ENCODE measurements around the gene RABL6. TPM values are rescaled to one million over a fixed set of nuclear protein-coding genes. Genes with fewer than 3 reads are reported as not detected.

Gene RABL6
- total RNA-seq, 1 donor from 2014 or later, result 64.1 TPM

GRCh38 chr9:136886610-136887597, 79.2 kb downstream of the RABL6 start:
- H3K4me3 ChIP-seq, result peak overlapping the region; percentile 99
- no peaks in the 10 kb centered on the region for H3K27me3 ChIP-seq (ENCODE audit: low read depth)
- no peak for TF ChIP-seq CTCF (IDR thresholded peaks at IDR 0.05; ENCODE audit: borderline replicate concordance)
- peaks cover 15% of the 10 kb centered on the region for H3K36me3 ChIP-seq
- no peaks in the 10 kb centered on the region for H3K9me3 ChIP-seq (replicated peaks)
- H3K4me1 ChIP-seq, result peaks cover 37% of the 10 kb centered on the region
- intact Hi-C loops (cut with micrococcal nuclease), result loop anchor here (10.0 kb wide), 1 partner anchor 48 kb away; no protein-coding TSS in a partner anchor
- peak overlapping the region; percentile 85 for H3K27ac ChIP-seq (replicated peaks)
- DNase-seq, result no peak

DNA sequence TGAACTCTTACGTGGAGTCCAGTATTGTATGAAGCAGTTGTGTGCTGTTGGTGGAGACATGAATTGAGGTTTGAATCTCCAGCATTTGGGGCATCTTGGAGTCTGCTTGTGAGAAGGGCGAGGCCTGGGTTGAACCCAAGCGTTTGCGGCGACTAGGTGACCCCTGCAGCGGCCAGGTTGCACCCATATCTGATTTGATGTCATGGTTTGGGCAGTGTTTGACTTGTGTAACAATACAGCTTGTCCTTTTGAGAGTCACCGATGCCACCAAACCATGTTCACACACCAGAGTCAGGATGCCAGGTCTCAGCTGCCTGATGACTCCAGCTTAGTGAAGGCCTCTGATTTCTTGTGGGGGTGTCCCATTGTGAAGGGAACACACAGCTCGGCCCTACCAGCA, 80.7 kb downstream of the RABL6 start:
- no peak overlapping the region for H3K4me3 ChIP-seq
- peaks cover 27% of the 10 kb centered on the region for H3K4me1 ChIP-seq
- peaks cover 24% of the 10 kb centered on the region for H3K36me3 ChIP-seq
- TF ChIP-seq CTCF (IDR thresholded peaks at IDR 0.05; ENCODE audit: borderline replicate concordance), result no peak
- no peak for DNase-seq
- H3K27ac ChIP-seq (replicated peaks), result no peak overlapping the region
- no peaks in the 10 kb centered on the region for H3K27me3 ChIP-seq (ENCODE audit: low read depth)
- intact Hi-C loops (cut with micrococcal nuclease), result loop anchor here (10.0 kb wide), 1 partner anchor 46 kb away; no protein-coding TSS in a partner anchor
- H3K9me3 ChIP-seq (replicated peaks), result no peaks in the 10 kb centered on the region

GRCh38 chr9:136889858-136890257, 82.1 kb downstream of the RABL6 start:
- no peak overlapping the region for H3K4me3 ChIP-seq
- H3K4me1 ChIP-seq, result peaks cover 27% of the 10 kb centered on the region
- no peaks in the 10 kb centered on the region for H3K27me3 ChIP-seq (ENCODE audit: low read depth)
- no peak overlapping the region for H3K27ac ChIP-seq (replicated peaks)
- intact Hi-C loops (cut with micrococcal nuclease), result loop anchor here (10.0 kb wide), 1 partner anchor 45 kb away; no protein-coding TSS in a partner anchor
- peaks cover 31% of the 10 kb centered on the region for H3K36me3 ChIP-seq
- no peak for TF ChIP-seq CTCF (IDR thresholded peaks at IDR 0.05; ENCODE audit: borderline replicate concordance)
- H3K9me3 ChIP-seq (replicated peaks), result no peaks in the 10 kb centered on the region
- DNase-seq, result no peak

- intact Hi-C loops (cut with micrococcal nuclease), result no loop called here
- H3K4me3 ChIP-seq, result no peak overlapping the region
- peaks cover 23% of the 10 kb centered on the region for H3K4me1 ChIP-seq
- no peak overlapping the region for H3K27ac ChIP-seq (replicated peaks)
- no peak for DNase-seq
- H3K36me3 ChIP-seq, result peaks cover 36% of the 10 kb centered on the region
- no peaks in the 10 kb centered on the region for H3K9me3 ChIP-seq (replicated peaks)
- no peaks in the 10 kb centered on the region for H3K27me3 ChIP-seq (ENCODE audit: low read depth)
- no peak for TF ChIP-seq CTCF (IDR thresholded peaks at IDR 0.05; ENCODE audit: borderline replicate concordance)
Observed at GRCh38 chr9:136890661-136891060, 82.9 kb downstream of the RABL6 start.

Small RNA genes within 50 kb of the gene (microRNA-seq; reads per million reads assigned to microRNA genes)
- gene MIR4292, result not detected
- not detected for gene MIR4479

Other genes with a start within 250 kb of the RABL6 start
- gene EGFL7, start 145.0 kb upstream of the RABL6 start, total RNA-seq, result 81.5 TPM
- 48.8 TPM for gene AGPAT2, start 120.5 kb upstream of the RABL6 start, total RNA-seq
- 21.4 TPM for gene DIPK1B, start 95.4 kb upstream of the RABL6 start, total RNA-seq
- gene LCN10, start 65.0 kb upstream of the RABL6 start, total RNA-seq, result 9.6 TPM
- 14.6 TPM for gene LCN6, start 59.4 kb upstream of the RABL6 start, total RNA-seq
- not detected for gene LCN8, start 49.7 kb upstream of the RABL6 start, total RNA-seq
- gene LCN15, start 43.4 kb upstream of the RABL6 start, total RNA-seq, result 0.41 TPM
- 71.4 TPM for gene TMEM141, start 16.6 kb upstream of the RABL6 start, total RNA-seq
- 2.1 TPM for gene CCDC183, start 11.6 kb upstream of the RABL6 start, total RNA-seq
- gene AJM1, start 34.5 kb downstream of the RABL6 start, total RNA-seq, result 7.7 TPM
- 349 TPM for gene PHPT1, start 41.5 kb downstream of the RABL6 start, total RNA-seq
- 13.4 TPM for gene MAMDC4, start 44.4 kb downstream of the RABL6 start, total RNA-seq
- gene EDF1, start 58.4 kb downstream of the RABL6 start, total RNA-seq, result 318 TPM
- 10.0 TPM for gene TRAF2, start 78.6 kb downstream of the RABL6 start, total RNA-seq
- 157 TPM for gene FBXW5, start 136.8 kb downstream of the RABL6 start, total RNA-seq
- 3.6 TPM for gene C8G, start 137.3 kb downstream of the RABL6 start, total RNA-seq
- gene LCN12, start 144.3 kb downstream of the RABL6 start, total RNA-seq, result 7.8 TPM
- gene PTGDS, start 169.6 kb downstream of the RABL6 start, total RNA-seq, result 3,579 TPM
- 11.7 TPM for gene LCNL1, start 175.0 kb downstream of the RABL6 start, total RNA-seq
- gene PAXX, start 184.5 kb downstream of the RABL6 start, total RNA-seq, result 19.8 TPM
- gene CLIC3, start 188.6 kb downstream of the RABL6 start, total RNA-seq, result 1.6 TPM
- 29.9 TPM for gene ABCA2, start 220.3 kb downstream of the RABL6 start, total RNA-seq
- gene FUT7, start 224.1 kb downstream of the RABL6 start, total RNA-seq, result not detected
- gene NPDC1, start 238.2 kb downstream of the RABL6 start, total RNA-seq, result 63.9 TPM
- gene ENTPD2, start 246.1 kb downstream of the RABL6 start, total RNA-seq, result 1.5 TPM

All from left ventricle myocardium inferior (tissue), 1 donor.